SK-N-SH (cell line): ENCODE data around the gene ADAMTS17. TPM values are rescaled to one million over a fixed set of nuclear protein-coding genes. Genes with fewer than 3 reads are reported as not detected.

Experiments used
- CTCF ChIA-PET: fragments of 300-600, 350-600 bp; formaldehyde crosslinking; extraction: SDS; loops from one replicate; lab custom pipeline; 2021; lab: Yijun Ruan, JAX
- POLR2A ChIA-PET: fragments of 350-600 bp; sonication (Branson Sonifier 250); formaldehyde crosslinking; extraction: SDS; loops from one replicate; lab custom pipeline; 2020; ENCODE audit warnings: antibody characterized with exemption, inconsistent platforms; lab: Yijun Ruan, JAX
- DNase-seq: peaks from one replicate; pipeline ENCODE4 v3.0.0; 2012
- H2AFZ ChIP-seq: fragments of 200-600 bp; sonication (generic); 2 replicates; pipeline ENCODE4 v1.8.1; 2016; ENCODE audit warnings: antibody characterized with exemption, mild to moderate bottlenecking, low read depth
- H3F3A ChIP-seq: fragments of 200-600 bp; sonication (generic); replicated peaks from 2 replicates; pipeline ENCODE3; 2016; ENCODE audit warnings: antibody characterized with exemption, mild to moderate bottlenecking; ENCODE audit not compliant: insufficient read depth
- H3K27ac ChIP-seq, 2 experiments: fragments of 200-500 bp in 1 of 2; fragments of 200-600 bp in 1 of 2; sonication (Bioruptor generic) in 1 of 2; sonication (generic), shearing (Covaris generic) in 1 of 2; 2 replicates each; pipeline versions ENCODE4 v1.5.1 to v1.6.1; 2014 to 2016; ENCODE audit warnings: low read depth in 2 of 2, inconsistent platforms in 1 of 2, low read length in 1 of 2, mild to moderate bottlenecking in 1 of 2, mixed read lengths in 1 of 2
- H3K27me3 ChIP-seq: fragments of 200-600 bp; sonication (generic), shearing (Covaris generic); 2 replicates; pipeline ENCODE4 v1.6.1; 2016; ENCODE audit warnings: mixed run types; ENCODE audit not compliant: insufficient read depth
- H3K36me3 ChIP-seq, 2 experiments: fragments of 200-500 bp in 1 of 2; fragments of 200-600 bp in 1 of 2; sonication (Bioruptor generic) in 1 of 2; sonication (generic) in 1 of 2; replicated peaks in 1 of 2; 2 replicates each; pipeline versions ENCODE3 to v1.5.1; 2014 to 2016; ENCODE audit warnings: low read length in 1 of 2, mild to moderate bottlenecking in 1 of 2; ENCODE audit not compliant: insufficient read depth in 2 of 2, control insufficient read depth in 1 of 2
- H3K4me1 ChIP-seq, 2 experiments: fragments of 200-500 bp in 1 of 2; fragments of 200-600 bp in 1 of 2; sonication (Bioruptor generic) in 1 of 2; sonication (generic), shearing (Covaris generic) in 1 of 2; 2 replicates each; pipeline versions ENCODE4 v1.5.1 to v1.6.1; 2014 to 2016; ENCODE audit warnings: low read depth in 1 of 2, low read length in 1 of 2, mixed run types in 1 of 2; ENCODE audit not compliant: insufficient read depth in 2 of 2, control insufficient read depth in 1 of 2
- H3K4me2 ChIP-seq: fragments of 200-600 bp; sonication (generic), shearing (Covaris generic); 2 replicates; pipeline ENCODE4 v1.6.1; 2017; ENCODE audit warnings: mixed run types
- H3K4me3 ChIP-seq, 2 experiments: fragments of 200-500 bp in 1 of 2; fragments of 200-600 bp in 1 of 2; sonication (Bioruptor generic) in 1 of 2; sonication (generic), shearing (Covaris generic) in 1 of 2; 2 replicates each; pipeline versions ENCODE4 v1.5.1 to v1.8.1; 2014 to 2016; ENCODE audit warnings: low read depth in 2 of 2, inconsistent platforms in 1 of 2, low read length in 1 of 2, mild to moderate bottlenecking in 1 of 2, mixed read lengths in 1 of 2, moderate library complexity in 1 of 2
- H3K79me2 ChIP-seq: fragments of 200-600 bp; sonication (generic); 2 replicates; pipeline ENCODE4 v1.8.1; 2017; ENCODE audit warnings: mild to moderate bottlenecking; ENCODE audit not compliant: insufficient read depth
- H3K9ac ChIP-seq: fragments of 200-600 bp; sonication (generic); 2 replicates; pipeline ENCODE4 v1.6.1; 2017; ENCODE audit warnings: mixed run types
- H3K9me2 ChIP-seq: fragments of 200-600 bp; sonication (generic); 2 replicates; pipeline ENCODE4 v1.6.1; 2017; ENCODE audit warnings: mixed run types
- H3K9me3 ChIP-seq: fragments of 200-600 bp; sonication (generic); 2 replicates; pipeline ENCODE4 v1.6.1; 2017; ENCODE audit warnings: mixed run types, mild to moderate bottlenecking, moderate library complexity
- H4K20me1 ChIP-seq: fragments of 200-600 bp; sonication (generic); 2 replicates; pipeline ENCODE4 v1.6.1; 2017; ENCODE audit warnings: mild to moderate bottlenecking, mixed run types; ENCODE audit not compliant: insufficient read depth
- CHD2 ChIP-seq: fragments of 150-350 bp; IDR thresholded peaks from 2 replicates; pipeline ENCODE4 v1.6.1; 2018; ENCODE audit warnings: low read length; ENCODE audit not compliant: partially characterized antibody
- ELF1 ChIP-seq: IDR thresholded peaks from 2 replicates; pipeline ENCODE4 v1.4.0; 2012
- FOXJ3 ChIP-seq: sonication (generic); formaldehyde crosslinking; IDR thresholded peaks from 2 replicates; pipeline ENCODE4 v1.5.1; 2020; ENCODE audit warnings: mild to moderate bottlenecking, missing genetic modification reagents
- MAX ChIP-seq: IDR thresholded peaks from 2 replicates; pipeline ENCODE4 v1.4.0; 2012; ENCODE audit warnings: low read depth
- MXI1 ChIP-seq: IDR thresholded peaks from 2 replicates; pipeline ENCODE4 v1.6.1; 2012; ENCODE audit warnings: mild to moderate bottlenecking, low read depth, low read length, improper control_type of control experiment
- RAD21 ChIP-seq: IDR thresholded peaks from 2 replicates; pipeline ENCODE4 v1.6.1; 2012; ENCODE audit warnings: mild to moderate bottlenecking, low read length
- SMC3 ChIP-seq: IDR thresholded peaks from 2 replicates; pipeline ENCODE4 v1.6.1; 2012; ENCODE audit warnings: low read depth, low read length, improper control_type of control experiment
- WGBS: methylation state at CpG from one replicate; pipeline ENCODE4 v1.1.6; 2017; ENCODE audit warnings: low lambda C conversion rate; 5-methylcytosine and 5-hydroxymethylcytosine counted together
- polyA plus RNA-seq, 3 experiments: library from polyadenylated mRNA; depleted of rRNA; stranded (reverse); fragments of >200 nt; gene quantifications; 2 replicates each; pipeline ENCODE4 v1.2.3, GENCODE V29; 2012
- TF ChIP-seq, protein P1 (sequence below): fragments of 200-600 bp; sonication (generic); IDR thresholded peaks from 2 replicates; pipeline ENCODE4 v1.6.1; 2017; ENCODE audit warnings: antibody characterized with exemption, mild to moderate bottlenecking, moderate library complexity

Gene ADAMTS17, protein sequence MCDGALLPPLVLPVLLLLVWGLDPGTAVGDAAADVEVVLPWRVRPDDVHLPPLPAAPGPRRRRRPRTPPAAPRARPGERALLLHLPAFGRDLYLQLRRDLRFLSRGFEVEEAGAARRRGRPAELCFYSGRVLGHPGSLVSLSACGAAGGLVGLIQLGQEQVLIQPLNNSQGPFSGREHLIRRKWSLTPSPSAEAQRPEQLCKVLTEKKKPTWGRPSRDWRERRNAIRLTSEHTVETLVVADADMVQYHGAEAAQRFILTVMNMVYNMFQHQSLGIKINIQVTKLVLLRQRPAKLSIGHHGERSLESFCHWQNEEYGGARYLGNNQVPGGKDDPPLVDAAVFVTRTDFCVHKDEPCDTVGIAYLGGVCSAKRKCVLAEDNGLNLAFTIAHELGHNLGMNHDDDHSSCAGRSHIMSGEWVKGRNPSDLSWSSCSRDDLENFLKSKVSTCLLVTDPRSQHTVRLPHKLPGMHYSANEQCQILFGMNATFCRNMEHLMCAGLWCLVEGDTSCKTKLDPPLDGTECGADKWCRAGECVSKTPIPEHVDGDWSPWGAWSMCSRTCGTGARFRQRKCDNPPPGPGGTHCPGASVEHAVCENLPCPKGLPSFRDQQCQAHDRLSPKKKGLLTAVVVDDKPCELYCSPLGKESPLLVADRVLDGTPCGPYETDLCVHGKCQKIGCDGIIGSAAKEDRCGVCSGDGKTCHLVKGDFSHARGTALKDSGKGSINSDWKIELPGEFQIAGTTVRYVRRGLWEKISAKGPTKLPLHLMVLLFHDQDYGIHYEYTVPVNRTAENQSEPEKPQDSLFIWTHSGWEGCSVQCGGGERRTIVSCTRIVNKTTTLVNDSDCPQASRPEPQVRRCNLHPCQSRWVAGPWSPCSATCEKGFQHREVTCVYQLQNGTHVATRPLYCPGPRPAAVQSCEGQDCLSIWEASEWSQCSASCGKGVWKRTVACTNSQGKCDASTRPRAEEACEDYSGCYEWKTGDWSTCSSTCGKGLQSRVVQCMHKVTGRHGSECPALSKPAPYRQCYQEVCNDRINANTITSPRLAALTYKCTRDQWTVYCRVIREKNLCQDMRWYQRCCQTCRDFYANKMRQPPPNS
- not detected in 2 replicates for polyA plus RNA-seq (2012; rRNA removed)
- 0.04 TPM in 2 replicates for polyA plus RNA-seq (2012; cell fraction: cytosol; rRNA removed)
- 0.01 and 0.14 TPM in 2 replicates for polyA plus RNA-seq (2012; cell fraction: nucleus; rRNA removed)

- H4K20me1 ChIP-seq, result no peaks in the 10 kb centered on the region
- no peaks in the 10 kb centered on the region for H3K27me3 ChIP-seq
- H3K9me3 ChIP-seq, result no peaks in the 10 kb centered on the region
- DNase-seq, result peak; percentile 96
- H3K9me2 ChIP-seq, result no peaks in the 10 kb centered on the region
- no peaks in the 10 kb centered on the region for H3F3A ChIP-seq
- H2AFZ ChIP-seq, result no peak within 1 kb of the TSS; the same call in 1 of the 2 replicates
- H3K27ac ChIP-seq, result no peak within 1 kb of the TSS
- POLR2A ChIA-PET, result interaction anchor here (0.8 to 1.0 kb wide), 2 partner anchors 8 to 260 kb away, joined by 3 read pairs; partner anchors contain the start of genes ASB7 and LINS1
- no peaks in the 10 kb centered on the region for H3K36me3 ChIP-seq
- CTCF ChIA-PET, result interaction anchor here (0.6 to 8.1 kb wide), 43 partner anchors 8 to 665 kb away, joined by 3 to 169 read pairs (median 3); no protein-coding TSS in a partner anchor
- H3K4me1 ChIP-seq, result peaks cover 0 to 8% of the 10 kb centered on the region in 2 experiments; a peak in 1 of 4 replicates
- WGBS, result 4% methylated on average over 19 of the region's 59 CpGs
- peak; percentile 35; the same call in 1 of the 2 replicates for TF ChIP-seq SMC3
- TF ChIP-seq, protein P1, sequence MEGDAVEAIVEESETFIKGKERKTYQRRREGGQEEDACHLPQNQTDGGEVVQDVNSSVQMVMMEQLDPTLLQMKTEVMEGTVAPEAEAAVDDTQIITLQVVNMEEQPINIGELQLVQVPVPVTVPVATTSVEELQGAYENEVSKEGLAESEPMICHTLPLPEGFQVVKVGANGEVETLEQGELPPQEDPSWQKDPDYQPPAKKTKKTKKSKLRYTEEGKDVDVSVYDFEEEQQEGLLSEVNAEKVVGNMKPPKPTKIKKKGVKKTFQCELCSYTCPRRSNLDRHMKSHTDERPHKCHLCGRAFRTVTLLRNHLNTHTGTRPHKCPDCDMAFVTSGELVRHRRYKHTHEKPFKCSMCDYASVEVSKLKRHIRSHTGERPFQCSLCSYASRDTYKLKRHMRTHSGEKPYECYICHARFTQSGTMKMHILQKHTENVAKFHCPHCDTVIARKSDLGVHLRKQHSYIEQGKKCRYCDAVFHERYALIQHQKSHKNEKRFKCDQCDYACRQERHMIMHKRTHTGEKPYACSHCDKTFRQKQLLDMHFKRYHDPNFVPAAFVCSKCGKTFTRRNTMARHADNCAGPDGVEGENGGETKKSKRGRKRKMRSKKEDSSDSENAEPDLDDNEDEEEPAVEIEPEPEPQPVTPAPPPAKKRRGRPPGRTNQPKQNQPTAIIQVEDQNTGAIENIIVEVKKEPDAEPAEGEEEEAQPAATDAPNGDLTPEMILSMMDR, result peak; percentile 60
- TF ChIP-seq FOXJ3 (CRISPR knock-in tag), result no peak
- TF ChIP-seq RAD21, result peak; percentile 63
- TF ChIP-seq CHD2, result peak; percentile 51
- peak; percentile 98 for TF ChIP-seq MXI1
- no peak for TF ChIP-seq ELF1
- TF ChIP-seq MAX, result peak; percentile 79
- H3K4me3 ChIP-seq, result peak within 1 kb of the TSS; percentile 51 to 56; a peak in 3 of 4 replicates
- H3K79me2 ChIP-seq, result no peaks in the 10 kb centered on the region
- H3K9ac ChIP-seq, result no peak within 1 kb of the TSS
- peak within 1 kb of the TSS; percentile 37; the same call in 1 of the 2 replicates for H3K4me2 ChIP-seq
Measured at GRCh38 chr15:100341750-100342560, at the start of gene ADAMTS17. Gene ADAMTS17 (minus strand): TSS chr15:100341975. CDS start chr15:100341899, 76 bp downstream.
